HG03432 (cell line): Measurements from ENCODE around the gene TRABD2B.

ENCODE experiments used
- ATAC-seq: cut with Tn5 transposase; IDR thresholded peaks from one replicate; pipeline ENCODE4 v1.9.1; 2021; ENCODE audit warnings: mild to moderate bottlenecking, moderate library complexity; ENCODE audit not compliant: unreplicated experiment

The TRABD2B gene

GRCh38 chr1:47810964-47811682 lies 186.1 kb downstream of the TRABD2B start:
- ATAC-seq = no peak

- ATAC-seq = no peak
These were observed 187.7 kb downstream of the TRABD2B start for GRCh38 chr1:47809301-47810084.

GRCh38 chr1:47808612-47809011 lies 188.6 kb downstream of the TRABD2B start:
- no peak for ATAC-seq

- ATAC-seq = no peak
These were observed 191.2 kb downstream of the TRABD2B start for GRCh38 chr1:47805921-47806361.

GRCh38 chr1:47805018-47805417 lies 192.2 kb downstream of the TRABD2B start:
- no peak for ATAC-seq

GRCh38 chr1:47803815-47804501 lies 193.2 kb downstream of the TRABD2B start:
- ATAC-seq = no peak

GRCh38 chr1:47797575-47797974 lies 199.6 kb downstream of the TRABD2B start:
- ATAC-seq = no peak

- no peak for ATAC-seq
These were observed 200.6 kb downstream of the TRABD2B start for GRCh38 chr1:47796626-47797025.

- no peak for ATAC-seq
These were observed 202.1 kb downstream of the TRABD2B start for GRCh38 chr1:47795102-47795501.

GRCh38 chr1:47794530-47794929 lies 202.7 kb downstream of the TRABD2B start:
- no peak for ATAC-seq

GRCh38 chr1:47794081-47794480 lies 203.1 kb downstream of the TRABD2B start:
- ATAC-seq = no peak

- no peak for ATAC-seq
These were observed 203.6 kb downstream of the TRABD2B start for GRCh38 chr1:47793563-47793962.

GRCh38 chr1:47792779-47793178 lies 204.4 kb downstream of the TRABD2B start:
- no peak for ATAC-seq

GRCh38 chr1:47791879-47792608 lies 205.1 kb downstream of the TRABD2B start:
- no peak for ATAC-seq

GRCh38 chr1:47788761-47789160 lies 208.4 kb downstream of the TRABD2B start:
- no peak for ATAC-seq

- no peak for ATAC-seq
These were observed 209.6 kb downstream of the TRABD2B start for GRCh38 chr1:47787560-47787959.

GRCh38 chr1:47786316-47786715 lies 210.9 kb downstream of the TRABD2B start:
- ATAC-seq = no peak

- ATAC-seq = no peak
These were observed 211.5 kb downstream of the TRABD2B start for GRCh38 chr1:47785561-47786271.

- no peak for ATAC-seq
These were observed 212.1 kb downstream of the TRABD2B start for GRCh38 chr1:47785118-47785517.

GRCh38 chr1:47784497-47784822 lies 212.7 kb downstream of the TRABD2B start:
- ATAC-seq = no peak
